GM23248 (cell line): Measurements from ENCODE around the gene LUC7L.

Experiments
- EZH2 ChIP-seq: fragments of 200-600 bp; sonication (generic); IDR thresholded peaks from 2 replicates; pipeline ENCODE4 v1.6.1; 2018; ENCODE audit warnings: antibody characterized with exemption, mild to moderate bottlenecking; ENCODE audit not compliant: insufficient read depth, poor library complexity, severe bottlenecking
- EZH2phosphoT487 ChIP-seq: fragments of 200-600 bp; sonication (generic); IDR thresholded peaks from 2 replicates; pipeline ENCODE4 v1.6.1; 2018; ENCODE audit warnings: antibody characterized with exemption, moderate library complexity, mild to moderate bottlenecking, low read depth; ENCODE audit not compliant: insufficient read depth

- no peak for TF ChIP-seq EZH2phosphoT487
- TF ChIP-seq EZH2: no peak
These were observed 74.8 kb downstream of the LUC7L start for GRCh38 chr16:154217-155030.
